ENCODE results near the gene CEP76.

Gene CEP76

GRCh38 chr18:12668041-12668440, 34.5 kb downstream of the CEP76 start:
- no peak overlapping the region for H3K27ac ChIP-seq (ENCODE audit: low read depth, low read length)
- no peak overlapping the region for H3K4me2 ChIP-seq (ENCODE audit: low read depth, low read length, poor library complexity, severe bottlenecking)
- H3K36me3 ChIP-seq (ENCODE audit: low read length), result peaks cover 5% of the 10 kb centered on the region; the same call in 1 of the 2 replicates
- H3K9ac ChIP-seq (ENCODE audit: low read length), result no peak overlapping the region
- H3K9me2 ChIP-seq (replicated peaks; ENCODE audit: insufficient read depth, low read length), result no peaks in the 10 kb centered on the region
- no peak for TF ChIP-seq EZH2phosphoT487 (conservative IDR thresholded peaks at IDR 0.05; ENCODE audit: low read length)
- no peak for TF ChIP-seq CTCF (IDR thresholded peaks at IDR 0.05; ENCODE audit: insufficient read depth, low read length, poor library complexity, severe bottlenecking)
- no peak overlapping the region for H3K4me3 ChIP-seq (ENCODE audit: insufficient read depth, low read length, poor library complexity, severe bottlenecking)
- no peak overlapping the region for H2AFZ ChIP-seq (ENCODE audit: low read depth, low read length, severe bottlenecking)
- H3K9me3 ChIP-seq (ENCODE audit: insufficient read depth, low read length), result no peaks in the 10 kb centered on the region
- H3F3A ChIP-seq (ENCODE audit: insufficient read depth), result no peaks in the 10 kb centered on the region
- H3K27me3 ChIP-seq (ENCODE audit: low read length), result no peaks in the 10 kb centered on the region
- H4K20me1 ChIP-seq (ENCODE audit: low read depth, low read length), result no peaks in the 10 kb centered on the region
- no peaks in the 10 kb centered on the region for H3K79me2 ChIP-seq (ENCODE audit: insufficient read depth, low read length)

GRCh38 chr18:12659904-12660605, 42.5 kb downstream of the CEP76 start:
- no peaks in the 10 kb centered on the region for H3K36me3 ChIP-seq (ENCODE audit: low read length)
- no peak overlapping the region for H3K27ac ChIP-seq (ENCODE audit: low read depth, low read length)
- no peaks in the 10 kb centered on the region for H3K9me3 ChIP-seq (ENCODE audit: insufficient read depth, low read length)
- H3K79me2 ChIP-seq (ENCODE audit: insufficient read depth, low read length), result no peaks in the 10 kb centered on the region
- H3K4me3 ChIP-seq (ENCODE audit: insufficient read depth, low read length, poor library complexity, severe bottlenecking), result no peak overlapping the region
- H3K9ac ChIP-seq (ENCODE audit: low read length), result no peak overlapping the region
- no peak overlapping the region for H2AFZ ChIP-seq (ENCODE audit: low read depth, low read length, severe bottlenecking)
- peak; percentile 58 for TF ChIP-seq CTCF (IDR thresholded peaks at IDR 0.05; ENCODE audit: insufficient read depth, low read length, poor library complexity, severe bottlenecking)
- TF ChIP-seq EZH2phosphoT487 (conservative IDR thresholded peaks at IDR 0.05; ENCODE audit: low read length), result no peak
- H3K9me2 ChIP-seq (replicated peaks; ENCODE audit: insufficient read depth, low read length), result no peaks in the 10 kb centered on the region
- H3K4me2 ChIP-seq (ENCODE audit: low read depth, low read length, poor library complexity, severe bottlenecking), result no peak overlapping the region
- H3F3A ChIP-seq (ENCODE audit: insufficient read depth), result peaks cover 6% of the 10 kb centered on the region; the same call in 1 of the 2 replicates
- no peaks in the 10 kb centered on the region for H3K27me3 ChIP-seq (ENCODE audit: low read length)
- no peaks in the 10 kb centered on the region for H4K20me1 ChIP-seq (ENCODE audit: low read depth, low read length)

GRCh38 chr18:12658426-12659138, 43.9 kb downstream of the CEP76 start:
- Histone ChIP-seq H4K20me1 (ENCODE audit: low read depth, low read length) (no peaks in the 10 kb centered on the region), H3K79me2 (ENCODE audit: insufficient read depth, low read length) (no peaks in the 10 kb centered on the region), H3F3A (ENCODE audit: insufficient read depth) (peaks cover 6% of the 10 kb centered on the region; the same call in 1 of the 2 replicates), H3K4me2 (ENCODE audit: low read depth, low read length, poor library complexity, severe bottlenecking) (peak overlapping the region; percentile 60), H3K27ac (ENCODE audit: low read depth, low read length) (no peak overlapping the region), H2AFZ (ENCODE audit: low read depth, low read length, severe bottlenecking) (no peak overlapping the region), H3K4me3 (ENCODE audit: insufficient read depth, low read length, poor library complexity, severe bottlenecking) (no peak overlapping the region), H3K9me3 (ENCODE audit: insufficient read depth, low read length) (no peaks in the 10 kb centered on the region), H3K36me3 (ENCODE audit: low read length) (no peaks in the 10 kb centered on the region), H3K9ac (ENCODE audit: low read length) (no peak overlapping the region), H3K9me2 (replicated peaks; ENCODE audit: insufficient read depth, low read length) (no peaks in the 10 kb centered on the region), H3K27me3 (ENCODE audit: low read length) (no peaks in the 10 kb centered on the region)
- TF ChIP-seq EZH2phosphoT487 (conservative IDR thresholded peaks at IDR 0.05; ENCODE audit: low read length), result no peak
- TF ChIP-seq CTCF (IDR thresholded peaks at IDR 0.05; ENCODE audit: insufficient read depth, low read length, poor library complexity, severe bottlenecking), result no peak

Measured in SU-DHL-6 (cell line).